Stimulated activated CD4-positive, alpha-beta T cell treated with anti-CD3 and anti-CD28 coated beads, Interleukin-15, amount 100 ng/mL, for 24 hours (primary cell): ENCODE data around the gene ST6GALNAC6.
"Not testable (repeated sequence)": the region's sequence is repeated elsewhere in the genome, so short reads cannot be mapped to it uniquely, and the experiment has no call there.

ENCODE experiments used
- DNase-seq: peaks from one replicate; pipeline ENCODE4 v3.0.0-alpha.2; 2020

ST6GALNAC6 gene

DNA sequence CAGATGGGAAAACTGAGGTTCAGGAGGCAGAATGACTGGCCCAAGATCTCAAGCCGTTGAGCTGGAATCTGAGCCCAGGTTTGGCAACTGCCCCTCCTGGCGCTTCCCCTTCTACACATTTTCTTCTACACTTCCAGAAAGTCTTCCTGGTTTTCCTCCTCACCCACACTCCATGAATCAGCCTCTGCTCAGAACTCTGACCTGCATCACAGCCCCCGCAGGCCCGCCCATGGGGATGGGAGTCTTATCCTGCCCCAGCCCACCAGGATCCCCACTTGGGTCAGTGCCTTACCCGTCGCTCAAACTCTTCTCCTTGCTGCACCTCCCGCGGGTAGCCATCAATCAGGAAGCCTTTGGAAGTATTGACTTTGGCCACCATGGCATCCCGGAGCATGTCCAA is 27.9 kb downstream of the ST6GALNAC6 start:
- no peak for DNase-seq

DNA sequence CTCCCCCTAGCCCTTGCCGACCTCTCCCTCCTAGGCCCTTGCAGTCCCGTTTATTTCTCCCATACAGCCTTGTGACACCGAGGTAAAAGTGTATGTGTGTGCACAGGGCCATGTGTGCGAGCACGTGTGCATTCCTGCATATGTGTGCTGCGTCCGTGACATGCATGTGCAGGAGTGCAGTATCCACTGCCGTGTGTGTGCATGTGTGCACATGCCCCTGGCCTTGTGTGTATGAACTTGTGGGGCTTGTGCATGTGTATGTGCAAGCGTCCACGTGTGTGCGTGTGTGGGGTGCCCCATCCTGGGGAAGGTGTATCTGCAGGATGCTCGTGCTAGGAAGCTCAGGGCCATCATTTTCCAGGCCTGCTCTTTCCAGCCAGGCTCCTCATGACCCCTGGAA is 28.5 kb downstream of the ST6GALNAC6 start:
- no peak for DNase-seq

DNA sequence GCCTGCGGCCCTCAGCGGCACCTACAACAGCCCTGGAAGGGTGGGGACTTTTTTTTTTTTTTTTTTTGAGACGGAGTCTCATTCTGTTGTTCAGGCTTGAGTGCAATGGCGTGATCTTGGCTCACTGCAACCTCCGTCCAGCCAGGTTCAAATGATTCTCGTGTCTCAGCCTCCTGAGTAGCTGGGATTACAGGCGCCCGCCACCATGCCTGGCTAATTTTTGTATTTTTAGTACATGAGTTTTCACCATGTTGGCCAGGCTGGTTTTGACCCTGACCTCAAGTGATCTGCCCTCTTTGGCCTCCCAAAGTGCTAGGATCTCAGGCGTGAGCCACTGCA is 29.3 kb downstream of the ST6GALNAC6 start:
- not testable (repeated sequence) for DNase-seq

DNA sequence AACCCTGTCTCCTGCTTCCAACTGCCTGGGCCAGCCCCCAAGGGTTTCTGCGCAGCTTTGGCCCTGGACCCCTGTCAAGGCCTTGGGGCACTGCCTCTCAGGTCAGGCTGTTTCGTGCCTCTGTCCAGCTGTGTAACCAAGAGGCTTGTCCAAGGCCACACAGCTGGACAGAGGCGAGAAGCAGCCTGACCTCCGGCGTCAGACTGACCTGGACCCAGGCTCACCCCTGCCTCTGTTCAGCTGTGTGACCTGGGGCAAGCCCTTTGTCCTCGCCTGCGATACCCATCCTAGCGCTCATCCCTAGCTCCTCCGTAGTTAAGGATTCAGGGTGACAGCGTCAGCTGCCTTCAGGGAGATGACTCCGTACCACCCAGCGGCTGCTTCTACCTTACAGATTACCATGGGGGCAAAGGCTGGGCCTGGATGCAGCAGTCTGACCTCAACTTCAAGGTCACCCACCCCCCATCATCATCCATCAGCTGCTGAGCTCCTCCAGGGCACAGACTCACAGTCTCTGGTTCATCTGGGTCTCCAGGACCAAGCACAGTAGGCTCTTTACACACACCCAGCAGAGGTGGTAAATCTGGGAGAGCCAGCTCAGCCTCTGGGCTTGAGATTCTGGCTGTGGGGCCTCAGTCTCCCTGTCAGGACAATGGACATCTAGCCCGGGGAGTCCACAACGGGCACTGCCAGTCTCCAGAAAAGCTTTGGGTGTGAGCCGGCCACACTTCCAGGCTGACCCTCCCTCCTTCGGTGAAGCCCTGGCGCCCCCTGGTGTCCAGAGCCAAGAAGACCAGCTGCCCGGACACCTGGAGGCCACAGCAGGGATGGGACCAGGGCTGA is 29.9 kb downstream of the ST6GALNAC6 start:
- DNase-seq: peak; percentile 89

DNA sequence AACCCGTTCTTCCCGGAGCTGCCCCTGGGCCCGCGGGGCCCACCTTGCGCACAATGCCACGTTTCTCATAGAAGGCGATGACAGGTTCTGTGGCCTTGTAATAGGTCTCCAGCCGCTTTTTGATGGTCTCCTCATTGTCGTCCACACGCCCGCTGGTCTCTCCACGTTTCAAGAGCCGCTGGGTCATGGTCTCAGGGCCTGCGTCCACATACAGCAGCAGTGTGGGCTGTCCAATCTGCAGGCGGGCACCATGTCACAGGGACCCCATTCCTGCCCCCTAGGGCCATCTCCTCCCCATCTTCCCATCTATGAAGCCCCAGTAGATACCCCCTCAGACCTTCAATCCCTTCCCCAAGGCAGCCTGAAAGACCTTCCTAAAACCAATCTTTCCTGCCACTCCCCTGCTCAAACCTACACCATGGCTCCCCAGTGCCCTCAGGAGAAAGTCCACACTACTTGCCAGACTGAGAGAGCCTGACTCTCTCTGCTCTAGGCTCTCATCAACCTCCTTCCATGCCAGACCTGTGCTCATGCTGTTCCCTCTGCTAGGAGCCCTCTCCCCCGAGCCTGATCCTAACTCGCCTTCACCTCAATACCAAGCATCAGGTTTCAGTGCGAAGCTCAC is 31.0 kb downstream of the ST6GALNAC6 start:
- no peak for DNase-seq

DNA sequence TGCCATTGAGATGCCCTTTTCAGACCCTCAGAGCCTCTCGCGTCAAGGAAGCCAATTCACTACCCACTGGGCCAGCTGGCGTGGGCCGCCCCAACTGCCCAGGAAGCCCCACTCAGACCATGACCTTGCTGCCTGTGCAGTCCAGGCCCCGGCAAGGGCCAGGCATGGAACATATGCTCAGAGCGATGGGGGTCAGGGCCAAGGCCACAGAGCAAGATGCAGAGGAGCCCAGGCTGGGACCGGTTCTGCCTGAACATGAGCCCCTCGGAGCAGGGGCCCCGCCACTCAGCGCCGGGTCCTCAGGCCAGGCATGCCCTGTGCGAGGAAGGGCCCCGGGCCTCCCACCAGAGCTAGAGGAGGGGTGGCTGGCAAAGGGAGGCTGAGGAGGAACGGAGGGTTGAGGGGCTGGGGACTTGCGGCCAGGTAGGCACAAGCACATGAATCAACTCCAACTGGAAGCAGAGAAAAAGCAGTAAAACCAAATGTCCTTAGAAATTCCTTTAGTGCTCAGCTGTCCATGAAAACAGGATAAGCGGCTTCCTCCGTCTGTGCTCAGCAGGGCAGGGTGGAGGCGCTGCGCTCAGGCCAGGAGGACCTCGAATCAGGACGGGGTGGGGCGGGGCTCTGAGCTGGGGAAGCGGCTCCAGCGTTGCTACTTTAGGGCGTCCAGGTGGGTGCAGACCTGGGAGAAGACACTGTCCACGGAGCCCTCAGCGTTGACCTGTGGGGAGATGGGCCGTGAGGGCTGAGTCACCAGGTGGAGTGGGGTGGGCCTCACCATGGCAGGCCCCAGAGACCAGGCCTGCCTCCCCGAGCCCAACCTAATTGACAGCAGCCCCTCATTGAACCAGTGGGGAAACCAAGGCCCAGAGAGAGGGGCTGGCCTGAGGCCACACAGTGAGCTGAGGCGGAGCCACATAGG is 31.8 kb downstream of the ST6GALNAC6 start:
- no peak for DNase-seq

DNA sequence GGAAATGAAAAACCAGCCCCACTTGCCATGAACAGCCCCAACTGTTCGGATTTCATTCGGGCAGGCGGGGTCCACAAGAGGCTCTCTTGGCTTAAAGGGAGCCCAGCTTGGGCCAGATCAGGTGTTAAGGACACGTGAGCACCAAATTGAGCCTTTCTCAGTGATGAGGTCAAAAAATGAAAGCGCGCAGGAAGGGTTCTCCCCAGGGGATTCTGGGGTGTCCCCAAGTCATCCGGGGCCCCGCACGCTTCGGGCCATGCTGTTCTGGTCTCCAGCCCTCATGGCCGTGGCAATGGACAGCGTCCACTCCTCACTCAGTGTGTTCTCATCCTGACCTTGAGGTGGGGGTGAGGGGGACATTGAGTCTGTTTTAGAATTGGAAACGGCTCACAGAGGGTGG is 32.9 kb downstream of the ST6GALNAC6 start:
- DNase-seq: no peak

DNA sequence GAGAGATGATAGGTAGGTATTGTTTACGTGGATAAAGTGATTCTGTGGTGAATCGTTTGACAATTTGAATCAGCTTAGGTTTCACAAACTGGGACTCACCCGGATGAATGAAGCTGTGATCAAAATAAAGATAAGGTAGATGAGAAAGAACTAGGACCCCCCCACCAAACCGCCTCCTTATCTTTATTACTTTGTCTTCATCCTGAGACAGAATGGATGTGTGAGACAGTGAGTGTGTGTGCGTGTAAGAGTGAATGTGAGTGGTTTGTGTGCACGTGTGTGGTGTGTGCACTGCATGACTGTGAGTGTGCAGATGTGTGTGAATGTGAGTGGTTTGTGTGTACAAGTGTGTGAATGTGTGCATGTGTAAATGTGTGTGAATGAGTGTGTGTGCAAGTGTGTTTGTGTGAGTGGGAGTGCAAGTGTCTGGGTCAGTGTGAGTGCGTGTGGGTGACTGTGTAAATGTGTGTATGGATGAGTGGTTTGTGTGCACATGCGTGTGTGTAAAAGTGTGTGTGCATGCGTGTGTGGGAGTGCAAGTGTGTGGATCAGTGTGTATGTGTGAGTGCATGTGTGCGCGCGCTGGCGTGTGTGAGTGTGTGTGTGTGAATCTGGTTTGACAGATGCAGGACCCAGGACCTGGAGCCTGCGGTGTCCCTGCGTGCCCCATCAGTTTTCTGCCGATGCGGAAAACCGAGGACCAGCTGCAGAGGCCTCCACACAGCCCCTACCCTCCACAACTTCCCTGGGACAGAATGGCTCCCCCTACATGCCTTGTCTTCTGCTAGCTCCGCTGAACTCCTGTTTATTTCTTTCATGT is 33.5 kb downstream of the ST6GALNAC6 start:
- DNase-seq: peak; percentile 43

DNA sequence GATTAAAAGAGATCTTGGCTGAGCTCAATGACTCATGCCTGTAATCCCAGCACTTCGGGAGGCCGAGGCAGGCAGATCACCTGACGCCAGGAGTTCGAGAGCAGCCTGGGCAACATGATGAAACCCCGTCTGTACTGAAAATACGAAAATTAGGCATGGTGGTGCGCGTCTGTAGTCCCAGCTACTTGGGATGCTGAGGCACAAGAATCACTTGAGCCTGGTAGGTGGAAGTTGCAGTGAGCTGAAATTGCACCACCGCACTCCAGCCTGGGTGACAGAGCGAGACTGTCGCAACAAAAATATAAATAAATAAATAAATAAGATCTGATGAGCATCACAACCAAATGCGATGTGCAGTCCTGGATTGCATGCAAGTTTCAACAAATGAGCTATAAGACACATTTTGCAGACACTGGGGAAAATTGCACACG is 36.2 kb downstream of the ST6GALNAC6 start:
- no peak for DNase-seq

DNA sequence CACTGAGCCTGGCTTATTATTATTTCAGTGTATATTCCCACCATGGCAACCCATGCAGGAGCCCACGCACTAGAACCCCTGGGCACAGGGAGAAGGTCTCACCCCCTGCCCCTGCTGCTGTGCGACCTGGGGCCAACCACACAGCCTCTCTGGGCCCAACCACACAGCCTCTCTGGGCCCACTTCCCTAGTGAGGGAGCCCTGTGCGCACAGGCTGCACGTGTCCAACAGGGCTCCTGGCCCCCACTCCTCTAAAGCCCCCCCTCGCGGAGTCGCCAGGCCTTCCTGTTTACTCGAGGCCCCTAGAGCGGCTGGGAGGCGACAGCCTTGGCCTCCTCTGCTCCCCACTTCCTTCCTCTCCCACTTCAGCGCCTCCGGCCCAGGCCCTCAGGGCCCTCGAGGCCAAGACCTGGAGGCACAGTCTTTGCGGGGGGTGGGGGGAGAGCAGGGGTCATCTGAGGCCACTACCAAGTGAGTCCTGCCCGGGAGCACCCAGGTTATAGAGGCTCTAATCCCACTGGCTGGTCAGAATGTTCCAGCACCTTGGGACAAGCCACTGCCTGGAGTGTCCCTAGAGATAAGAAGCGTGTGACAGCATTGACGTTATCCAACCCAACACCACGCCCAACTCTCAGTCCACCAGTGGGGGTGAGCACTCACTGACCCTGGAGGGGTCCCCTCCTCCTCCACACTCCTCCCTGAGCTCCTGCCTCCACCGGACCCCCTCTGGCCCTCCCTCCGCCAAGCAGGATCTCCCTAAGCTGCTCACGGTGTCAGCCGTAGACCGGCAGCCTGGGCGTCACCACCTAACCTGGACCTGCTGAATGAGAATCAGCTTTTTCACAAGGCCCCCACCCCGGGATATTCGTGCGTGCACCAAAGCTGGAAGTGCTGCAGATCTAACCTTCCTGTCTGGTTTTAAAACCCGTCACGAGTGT is 37.1 kb downstream of the ST6GALNAC6 start:
- no peak for DNase-seq

DNA sequence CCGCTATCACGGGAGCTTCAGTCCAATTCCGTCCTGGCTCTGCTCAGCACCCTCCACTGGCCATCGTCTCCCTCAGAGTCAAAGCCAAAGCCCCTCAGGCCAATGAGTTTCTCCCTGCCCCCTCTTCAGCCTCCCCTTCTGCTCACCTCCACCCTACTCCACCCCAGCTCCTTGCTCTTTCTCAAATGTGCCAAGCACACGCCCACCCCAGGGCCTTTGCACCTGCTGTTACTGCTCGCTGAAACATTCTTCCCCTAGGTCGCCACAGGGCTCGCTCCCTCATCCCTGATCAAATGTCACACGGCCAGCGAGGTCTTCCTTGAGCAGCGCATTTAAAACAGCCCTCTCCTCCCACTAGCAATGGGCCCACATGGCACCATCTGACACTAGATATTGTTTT is 38.6 kb downstream of the ST6GALNAC6 start:
- no peak for DNase-seq

DNA sequence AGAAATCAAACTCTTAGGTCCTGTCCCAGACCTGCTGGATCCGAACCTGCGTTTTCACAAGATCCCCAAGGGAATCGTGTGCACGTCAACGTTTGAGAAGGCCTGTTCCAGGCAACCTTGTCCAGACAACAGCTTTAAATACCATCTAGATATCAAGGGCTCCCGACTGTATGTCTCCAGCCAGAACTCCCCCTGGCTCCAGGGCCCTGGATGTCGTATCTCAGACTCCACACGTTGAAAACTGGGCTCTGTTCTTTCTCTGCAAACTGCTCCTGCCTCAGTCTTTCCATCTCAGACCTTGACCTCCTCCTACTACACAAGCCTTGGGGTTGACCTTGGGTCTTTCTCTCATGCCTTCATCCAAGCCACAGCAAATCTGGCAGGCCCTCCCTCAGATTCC is 39.1 kb downstream of the ST6GALNAC6 start:
- no peak for DNase-seq

DNA sequence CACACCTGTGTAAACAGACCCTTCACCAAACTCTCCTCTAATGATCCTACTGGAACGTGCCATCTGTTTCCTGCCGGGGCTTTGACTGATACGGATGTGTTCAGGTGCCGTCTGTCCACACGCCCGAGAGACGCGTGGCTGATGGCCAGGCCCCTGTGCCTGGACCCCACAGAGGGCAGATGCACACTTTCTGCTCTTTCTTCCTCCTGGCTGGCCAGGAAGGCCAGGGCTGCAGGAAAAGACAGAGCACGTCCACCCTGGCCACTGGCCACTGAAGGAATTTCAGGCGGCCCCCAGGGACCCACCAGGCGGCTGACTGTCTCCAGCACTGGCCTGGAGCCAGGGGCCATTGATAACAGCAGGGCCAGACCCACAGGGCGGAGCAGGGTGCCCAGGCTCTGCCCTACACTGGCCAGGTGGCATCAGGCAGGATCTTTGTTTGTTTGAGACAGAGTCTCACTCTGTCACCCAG is 41.3 kb downstream of the ST6GALNAC6 start:
- no peak for DNase-seq

DNA sequence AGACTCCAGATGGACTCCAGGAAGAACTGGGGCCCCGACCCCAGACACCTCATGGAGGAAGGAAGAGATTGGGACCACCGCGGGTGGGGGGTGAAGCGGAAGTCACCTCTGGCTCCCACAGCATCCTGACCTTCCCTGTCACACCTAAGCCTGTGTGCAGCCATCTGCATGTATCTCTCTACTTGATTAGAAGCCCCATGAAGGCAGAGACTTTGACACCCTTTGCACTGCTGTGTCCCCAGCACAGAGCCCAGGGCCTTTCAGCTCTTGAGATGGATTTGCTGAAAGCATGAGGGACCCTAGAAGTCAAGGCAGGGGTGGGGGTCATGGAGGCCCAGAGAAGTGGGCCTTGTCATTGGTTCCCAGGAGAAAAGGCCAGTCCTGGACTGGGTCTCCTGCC is 42.1 kb downstream of the ST6GALNAC6 start:
- no peak for DNase-seq

DNA sequence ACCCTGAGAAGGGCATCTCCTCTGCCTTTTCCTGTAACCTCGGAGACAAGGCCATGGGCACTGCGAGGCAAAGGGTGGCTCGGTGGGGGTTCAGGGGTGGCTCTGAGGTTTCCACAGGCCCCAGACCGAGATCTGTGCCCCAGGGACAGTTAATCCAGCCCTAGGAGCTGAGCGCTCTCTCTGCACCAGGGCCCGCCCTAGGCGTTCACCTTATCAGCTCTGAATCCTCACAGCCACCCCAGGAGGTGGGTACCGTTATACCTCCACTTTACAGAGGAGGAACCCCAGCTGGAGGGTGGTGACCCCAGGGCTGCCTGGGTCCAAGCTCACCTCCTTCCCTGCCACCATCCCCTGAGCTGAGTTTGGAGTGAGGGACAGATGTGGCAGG is 42.7 kb downstream of the ST6GALNAC6 start:
- DNase-seq: no peak

DNA sequence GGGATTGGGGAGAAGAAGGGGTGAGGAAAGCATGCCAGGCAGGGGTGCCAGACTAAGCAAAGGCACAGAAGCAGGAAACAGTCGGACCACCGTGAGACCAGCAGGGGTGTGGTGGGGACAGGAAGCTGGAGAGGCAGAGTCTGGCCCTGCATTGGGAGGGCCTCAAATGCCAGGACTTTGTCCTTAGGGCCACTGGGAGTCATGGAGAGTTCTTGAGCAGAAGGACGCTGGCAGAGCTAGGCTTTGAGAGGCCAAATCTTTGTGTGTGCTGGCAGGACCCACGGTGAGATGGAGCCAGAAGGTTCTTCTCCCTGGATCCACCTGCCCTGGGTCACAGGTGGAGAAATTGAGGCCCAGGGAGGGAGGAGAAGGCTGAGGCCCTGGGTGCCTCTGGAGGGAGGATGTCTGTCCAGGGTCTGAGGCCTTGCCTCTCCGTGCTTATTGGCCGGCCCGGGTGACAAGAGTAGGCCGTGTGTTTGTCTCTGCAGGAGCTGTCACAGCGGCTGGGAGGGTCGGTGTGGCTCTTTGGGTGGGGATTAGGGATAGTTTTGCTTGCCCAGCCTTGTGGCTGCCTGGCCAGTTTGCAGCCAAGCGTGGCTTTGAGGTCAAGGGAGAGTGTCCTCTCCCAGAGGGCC is 43.2 kb downstream of the ST6GALNAC6 start:
- DNase-seq: no peak

DNA sequence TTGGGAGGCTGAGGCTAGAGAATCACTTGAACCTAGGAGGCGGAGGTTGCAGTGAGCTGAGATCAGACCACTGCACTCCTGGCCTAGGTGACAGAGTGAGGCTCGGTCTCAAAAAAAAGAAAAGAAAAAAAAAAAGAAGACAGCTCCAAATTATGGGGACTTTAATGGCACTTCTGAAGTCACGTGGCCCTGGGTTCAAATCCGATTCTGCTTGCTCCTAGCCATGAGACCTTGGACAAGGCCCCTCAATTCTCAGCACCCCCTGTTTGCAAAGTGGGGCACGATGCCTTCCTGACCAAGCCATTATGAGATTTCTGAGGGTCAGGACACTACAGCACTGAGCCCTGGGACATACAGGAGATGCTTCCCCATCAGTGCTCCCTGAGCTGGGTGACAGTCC is 43.9 kb downstream of the ST6GALNAC6 start:
- DNase-seq: no peak

DNA sequence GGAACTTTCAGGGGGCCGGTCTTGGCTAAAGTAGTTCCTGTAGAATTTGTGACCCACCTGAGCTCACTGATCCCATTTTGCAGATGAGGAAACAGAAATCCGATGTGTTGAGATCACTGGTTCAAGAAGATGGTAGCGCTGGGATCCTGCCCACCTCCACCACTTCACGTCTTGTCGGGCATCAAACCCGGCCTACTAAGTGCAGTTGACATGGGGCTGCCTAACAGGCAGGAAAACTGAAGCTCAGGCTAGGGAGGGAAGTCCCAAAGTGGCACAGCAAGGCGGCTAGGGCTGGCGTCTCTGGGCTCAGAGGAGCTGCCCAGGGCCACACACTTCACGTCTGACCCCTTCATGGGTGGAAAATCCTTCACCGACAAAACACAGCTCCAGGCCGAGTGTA is 44.4 kb downstream of the ST6GALNAC6 start:
- no peak for DNase-seq

DNA sequence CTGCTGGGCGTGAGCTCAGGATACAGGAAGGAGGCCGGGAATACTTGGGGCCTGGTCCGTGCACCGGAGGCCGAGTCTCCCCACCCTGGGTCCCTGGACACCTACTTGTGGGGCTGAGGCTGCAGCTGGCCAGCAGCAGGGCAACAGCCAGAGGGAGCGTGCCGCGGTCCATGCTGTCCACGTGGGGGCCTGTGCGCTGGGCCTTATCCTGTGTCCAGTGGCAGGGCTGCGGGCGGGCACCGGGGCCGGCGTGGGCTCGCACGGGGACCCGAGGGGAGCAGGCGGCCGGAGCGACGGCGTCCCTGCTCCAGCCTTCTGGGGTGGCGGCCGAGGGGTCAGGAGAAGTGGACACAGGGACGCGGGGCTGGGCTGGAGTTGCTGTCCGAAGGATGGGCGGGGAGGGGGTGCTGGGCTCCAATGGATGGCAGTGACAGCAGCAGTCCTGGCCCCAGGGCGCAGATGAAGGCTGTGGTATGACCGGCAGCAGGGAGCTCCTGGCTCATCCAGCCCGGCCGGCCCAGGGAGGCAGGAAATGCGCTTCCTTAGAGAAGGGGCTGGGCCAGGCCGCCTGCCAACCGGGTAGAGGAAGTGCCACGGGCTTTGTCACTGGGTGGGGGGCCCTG is 45.1 kb downstream of the ST6GALNAC6 start, which contains the start of gene ENG:
Gene ENG (minus strand): TSS at position 475 of the 623 bp plus-strand sequence. CDS start 303 bp downstream, at position 172.
- DNase-seq: peak; percentile 58
